ENCODE results near the gene TRPM3.

DNA sequence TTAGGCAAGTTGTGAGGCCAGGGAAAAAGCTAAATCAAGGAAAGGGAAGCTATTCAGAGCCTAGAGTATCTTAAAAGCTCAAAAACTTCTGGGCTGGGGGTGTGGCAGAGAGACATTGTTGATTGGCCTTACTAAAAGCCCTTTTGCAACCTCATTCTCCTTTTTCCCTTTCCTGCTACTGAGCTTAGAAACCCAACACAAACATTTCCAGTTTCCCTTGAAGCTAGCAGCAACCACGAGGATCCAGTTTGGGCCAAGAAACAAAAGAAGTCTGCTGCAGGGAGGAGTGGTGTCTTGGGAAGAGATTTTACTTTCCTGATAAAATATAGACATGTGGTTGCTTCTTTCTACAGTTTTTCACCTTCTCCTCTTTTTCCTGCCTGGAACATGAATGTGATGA is 571.5 kb downstream of the TRPM3 start:
- no peak for TF ChIP-seq YY1 (IDR thresholded peaks at IDR 0.05; ENCODE audit: insufficient read depth, insufficient read length)
- no peak for TF ChIP-seq ZNF274 (IDR thresholded peaks at IDR 0.05; ENCODE audit: low read depth, low read length)

All from NT2/D1 (cell line).